Esophagus squamous epithelium (tissue), 5 donors: ENCODE results near the gene AKR1C1. TPM values are rescaled to one million over a fixed set of nuclear protein-coding genes. Genes with fewer than 3 reads are reported as not detected.
A peak's percentile ranks its signal among the peaks of the same experiment; 100 is the strongest.

Experiments
- DNase-seq: peaks from one replicate; lab custom pipeline; 2025; lab: John Stamatoyannopoulos, UW
- H3K27ac ChIP-seq, 4 donors: fragments of 200-600 bp; sonication (generic); one replicate each; pipeline ENCODE4 v1.5.1; 2016 to 2019; ENCODE audit warnings: mild to moderate bottlenecking in 1 of 4
- H3K27me3 ChIP-seq, 4 donors: fragments of 200-600 bp; sonication (generic); 1 replicate in 3 of 4; 2 replicates in 1 of 4; pipeline versions ENCODE4 v1.5.1 to v1.6.0; 2017 to 2021; ENCODE audit warnings: antibody characterized with exemption in 1 of 4
- H3K36me3 ChIP-seq, 3 donors: fragments of 200-600 bp; sonication (generic); one replicate each; pipeline ENCODE4 v1.5.1; 2016 to 2019
- H3K4me1 ChIP-seq, 3 donors: fragments of 200-600 bp; sonication (generic); one replicate each; pipeline ENCODE4 v1.5.1; 2017 to 2019
- H3K4me3 ChIP-seq, 4 donors: fragments of 200-600 bp; sonication (generic); 1 replicate in 3 of 4; 2 replicates in 1 of 4; pipeline ENCODE4 v1.5.1; 2016 to 2019; ENCODE audit warnings: mild to moderate bottlenecking in 2 of 4, moderate library complexity in 1 of 4
- H3K9me3 ChIP-seq, 3 donors: fragments of 200-600 bp; sonication (generic); one replicate each; pipeline ENCODE4 v1.5.1; 2016 to 2019
- CTCF ChIP-seq, 6 experiments: fragments of 450-650 bp in 4 of 6; fragments of 200-600 bp in 2 of 6; sonication (generic) in 2 of 6; IDR thresholded peaks; one replicate each; pipeline ENCODE4 v1.5.1; 2016 to 2019; ENCODE audit warnings: antibody characterized with exemption in 6 of 6, mild to moderate bottlenecking in 4 of 6, moderate library complexity in 4 of 6
- POLR2A ChIP-seq, 4 donors: fragments of 450-650 bp; IDR thresholded peaks; one replicate each; pipeline ENCODE4 v1.6.1; 2017; ENCODE audit warnings: antibody characterized with exemption in 4 of 4, mild to moderate bottlenecking in 4 of 4, moderate library complexity in 3 of 4
- WGBS, 2 donors: methylation state at CpG; one replicate each; pipeline ENCODE4 v1.1.5; 2018; 5-methylcytosine and 5-hydroxymethylcytosine counted together
- intact Hi-C: fragments of 100-400 bp; cut with DNase I; formaldehyde crosslinking; loops from one replicate; pipeline ENCODE4 v1.15.0; 2022
- total RNA-seq, 4 donors: library from RNA; depleted of rRNA; stranded (reverse); fragments of >200 nt; gene quantifications; one replicate each; pipeline ENCODE4 v1.1.0, GENCODE V29; 2016
- donor health status: DM: yes; HTN: yes; CAD: no.

AKR1C1 gene
- total RNA-seq, 4 donors from 2014 or later = 166 to 232 (median 195) TPM

- peaks cover 0 to 5% (median 0%) of the 10 kb centered on the region in 3 donors for H3K36me3 ChIP-seq
- no peaks in the 10 kb centered on the region for H3K27me3 ChIP-seq
- H3K4me3 ChIP-seq = no peak overlapping the region
- intact Hi-C loops = no loop called here
- peaks cover 0 to 10% (median 0%) of the 10 kb centered on the region in 3 donors for H3K9me3 ChIP-seq
- no peak for DNase-seq
- TF ChIP-seq CTCF (IDR thresholded peaks at IDR 0.05) = no peak
- no peak for TF ChIP-seq POLR2A (IDR thresholded peaks at IDR 0.05)
- no peak overlapping the region for H3K27ac ChIP-seq
- H3K4me1 ChIP-seq = peaks cover 0 to 3% (median under 1%) of the 10 kb centered on the region in 3 donors
These were observed 36.8 kb upstream of the AKR1C1 start for GRCh38 chr10:4926400-4926799.

- Histone ChIP-seq H3K27me3 (no peaks in the 10 kb centered on the region), H3K36me3 (no peaks in the 10 kb centered on the region), H3K27ac (peak overlapping the region in 1 of 4 donors; percentile 28), H3K4me1 (peaks cover 0 to 13% (median 6%) of the 10 kb centered on the region in 3 donors), H3K9me3 (no peaks in the 10 kb centered on the region), H3K4me3 (no peak overlapping the region)
- 46 to 65% methylated on average over 2 to 4 of the region's 5 CpGs for WGBS, 2 donors
- TF ChIP-seq CTCF (IDR thresholded peaks at IDR 0.05) (no peak), POLR2A (IDR thresholded peaks at IDR 0.05) (no peak)
- intact Hi-C loops = no loop called here
- no peak for DNase-seq
These were observed 31.6 kb upstream of the AKR1C1 start for GRCh38 chr10:4931587-4931986.

- intact Hi-C loops = no loop called here
- no peaks in the 10 kb centered on the region for H3K9me3 ChIP-seq
- no peak overlapping the region for H3K27ac ChIP-seq
- H3K4me1 ChIP-seq = peaks cover 0 to 24% (median 7%) of the 10 kb centered on the region in 3 donors
- TF ChIP-seq CTCF (IDR thresholded peaks at IDR 0.05) = no peak
- TF ChIP-seq POLR2A (IDR thresholded peaks at IDR 0.05) = no peak
- H3K27me3 ChIP-seq = no peaks in the 10 kb centered on the region
- WGBS, 2 donors = 73 to 79% methylated on average over 5 to 7 of the region's 7 CpGs
- H3K4me3 ChIP-seq = no peak overlapping the region
- no peaks in the 10 kb centered on the region for H3K36me3 ChIP-seq
- no peak for DNase-seq
These were observed 28.7 kb upstream of the AKR1C1 start for GRCh38 chr10:4934391-4934987.

DNA sequence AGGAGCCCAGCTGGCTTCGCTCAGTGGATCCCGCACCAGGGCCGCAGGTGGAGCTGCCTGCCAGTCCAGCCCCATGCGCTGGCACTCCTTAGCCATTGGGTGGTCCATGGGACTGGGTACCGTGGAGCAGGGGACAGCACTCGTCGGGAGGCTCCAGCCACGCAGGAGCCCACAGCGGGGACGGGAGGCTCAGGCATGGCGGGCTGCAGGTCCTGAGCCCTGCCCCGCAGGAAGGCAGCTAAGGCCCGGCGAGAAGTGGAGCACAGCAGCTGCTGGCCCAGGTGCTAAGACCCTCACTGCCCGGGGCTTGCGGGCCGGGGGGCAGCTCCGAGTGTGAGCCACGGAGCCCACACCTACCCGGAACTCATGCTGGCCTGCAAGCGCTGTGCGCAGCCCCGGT lies 25.9 kb upstream of the AKR1C1 start:
- WGBS, 2 donors = no CpG with 5 or more reads among the region's 23 CpGs

More for the DNA sequence above, 25.9 kb upstream of the AKR1C1 start:
- no peak overlapping the region for H3K4me3 ChIP-seq
- intact Hi-C loops = no loop called here
- peaks cover 14 to 39% (median 23%) of the 10 kb centered on the region in 3 donors for H3K4me1 ChIP-seq
- H3K27ac ChIP-seq = no peak overlapping the region
- H3K9me3 ChIP-seq = no peaks in the 10 kb centered on the region
- DNase-seq = no peak
- no peaks in the 10 kb centered on the region for H3K36me3 ChIP-seq
- no peaks in the 10 kb centered on the region for H3K27me3 ChIP-seq
- TF ChIP-seq POLR2A (IDR thresholded peaks at IDR 0.05) = no peak
- no peak for TF ChIP-seq CTCF (IDR thresholded peaks at IDR 0.05)
